Measurements from ENCODE around the gene BBC3.

GRCh38 chr19:47258895-47259555, 28.0 kb upstream of the BBC3 start:
- TF ChIP-seq EZH2phosphoT487 (IDR thresholded peaks at IDR 0.05), result no peak
- TF ChIP-seq CTCF (IDR thresholded peaks at IDR 0.05), result no peak

Measured in neural progenitor cell (in vitro differentiated cells).